WTC11 (cell line): Measurements from ENCODE around the gene PLXDC2.

Experiments used
- CTCF ChIP-seq: fragments of 200-600 bp; IDR thresholded peaks from 2 replicates; pipeline ENCODE4 v1.8.0; 2022; ENCODE audit warnings: antibody characterized with exemption
- ESRRA ChIP-seq: sonication (generic); formaldehyde crosslinking; IDR thresholded peaks from 2 replicates; pipeline ENCODE4 v1.8.1; 2022; ENCODE audit warnings: mild to moderate bottlenecking, missing genetic modification reagents, borderline replicate concordance
- ETV6 ChIP-seq: sonication (generic); formaldehyde crosslinking; IDR thresholded peaks from 2 replicates; pipeline ENCODE4 v1.8.1; 2022; ENCODE audit warnings: mild to moderate bottlenecking, missing genetic modification reagents
- MLX ChIP-seq: sonication (generic); formaldehyde crosslinking; IDR thresholded peaks from 2 replicates; pipeline ENCODE4 v1.8.1; 2023; ENCODE audit warnings: mild to moderate bottlenecking, missing genetic modification reagents, moderate library complexity
- NR1H2 ChIP-seq: sonication (generic); formaldehyde crosslinking; IDR thresholded peaks from 2 replicates; pipeline ENCODE4 v1.9.0; 2021; ENCODE audit warnings: mild to moderate bottlenecking, moderate library complexity, missing genetic modification reagents
- PRDM15 ChIP-seq: sonication (generic); formaldehyde crosslinking; IDR thresholded peaks from 2 replicates; pipeline ENCODE4 v1.8.0; 2022; ENCODE audit warnings: missing genetic modification reagents
- SMAD4 ChIP-seq: sonication (generic); formaldehyde crosslinking; IDR thresholded peaks from 2 replicates; pipeline ENCODE4 v1.8.0; 2022; ENCODE audit warnings: mild to moderate bottlenecking, missing genetic modification reagents
- USF2 ChIP-seq: sonication (generic); formaldehyde crosslinking; IDR thresholded peaks from 2 replicates; pipeline ENCODE4 v1.8.1; 2023; ENCODE audit warnings: mild to moderate bottlenecking, missing genetic modification reagents, moderate library complexity
- ZNF317 ChIP-seq: sonication (generic); formaldehyde crosslinking; IDR thresholded peaks from 2 replicates; pipeline ENCODE4 v1.8.1; 2023; ENCODE audit warnings: low read depth, mild to moderate bottlenecking, moderate library complexity, missing genetic modification reagents, borderline replicate concordance
- TF ChIP-seq, protein P1 (sequence below): sonication (generic); formaldehyde crosslinking; IDR thresholded peaks from 2 replicates; pipeline ENCODE4 v1.8.0; 2022; ENCODE audit warnings: mild to moderate bottlenecking, missing genetic modification reagents
- TF ChIP-seq, protein P2 (sequence below): sonication (generic); formaldehyde crosslinking; IDR thresholded peaks from 2 replicates; pipeline ENCODE4 v1.8.1; 2023; ENCODE audit warnings: mild to moderate bottlenecking, missing genetic modification reagents, borderline replicate concordance
- TF ChIP-seq, protein P3 (sequence below): sonication (generic); formaldehyde crosslinking; conservative IDR thresholded peaks from 2 replicates; pipeline ENCODE4 v1.8.1; 2022; ENCODE audit warnings: mild to moderate bottlenecking, missing genetic modification reagents
- TF ChIP-seq, protein P4 (sequence below): sonication (generic); formaldehyde crosslinking; IDR thresholded peaks from 2 replicates; pipeline ENCODE4 v1.8.0; 2023; ENCODE audit warnings: missing genetic modification reagents
- TF ChIP-seq, protein P5 (sequence below): sonication (generic); formaldehyde crosslinking; IDR thresholded peaks from 2 replicates; pipeline ENCODE4 v1.8.0; 2023; ENCODE audit warnings: mild to moderate bottlenecking, missing genetic modification reagents

GRCh38 chr10:19891429-19891828 is 75.2 kb downstream of the PLXDC2 start:
- TF ChIP-seq ESRRA (CRISPR knock-in tag) (no peak), CTCF (no peak), ZNF317 (CRISPR knock-in tag) (no peak), USF2 (CRISPR knock-in tag) (no peak), MLX (CRISPR knock-in tag) (no peak), ETV6 (no peak), SMAD4 (no peak), PRDM15 (CRISPR knock-in tag) (no peak), NR1H2 (CRISPR knock-in tag) (no peak)
- TF ChIP-seq, protein P1, sequence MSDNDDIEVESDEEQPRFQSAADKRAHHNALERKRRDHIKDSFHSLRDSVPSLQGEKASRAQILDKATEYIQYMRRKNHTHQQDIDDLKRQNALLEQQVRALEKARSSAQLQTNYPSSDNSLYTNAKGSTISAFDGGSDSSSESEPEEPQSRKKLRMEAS (CRISPR knock-in tag) = no peak
- TF ChIP-seq, protein P2, sequence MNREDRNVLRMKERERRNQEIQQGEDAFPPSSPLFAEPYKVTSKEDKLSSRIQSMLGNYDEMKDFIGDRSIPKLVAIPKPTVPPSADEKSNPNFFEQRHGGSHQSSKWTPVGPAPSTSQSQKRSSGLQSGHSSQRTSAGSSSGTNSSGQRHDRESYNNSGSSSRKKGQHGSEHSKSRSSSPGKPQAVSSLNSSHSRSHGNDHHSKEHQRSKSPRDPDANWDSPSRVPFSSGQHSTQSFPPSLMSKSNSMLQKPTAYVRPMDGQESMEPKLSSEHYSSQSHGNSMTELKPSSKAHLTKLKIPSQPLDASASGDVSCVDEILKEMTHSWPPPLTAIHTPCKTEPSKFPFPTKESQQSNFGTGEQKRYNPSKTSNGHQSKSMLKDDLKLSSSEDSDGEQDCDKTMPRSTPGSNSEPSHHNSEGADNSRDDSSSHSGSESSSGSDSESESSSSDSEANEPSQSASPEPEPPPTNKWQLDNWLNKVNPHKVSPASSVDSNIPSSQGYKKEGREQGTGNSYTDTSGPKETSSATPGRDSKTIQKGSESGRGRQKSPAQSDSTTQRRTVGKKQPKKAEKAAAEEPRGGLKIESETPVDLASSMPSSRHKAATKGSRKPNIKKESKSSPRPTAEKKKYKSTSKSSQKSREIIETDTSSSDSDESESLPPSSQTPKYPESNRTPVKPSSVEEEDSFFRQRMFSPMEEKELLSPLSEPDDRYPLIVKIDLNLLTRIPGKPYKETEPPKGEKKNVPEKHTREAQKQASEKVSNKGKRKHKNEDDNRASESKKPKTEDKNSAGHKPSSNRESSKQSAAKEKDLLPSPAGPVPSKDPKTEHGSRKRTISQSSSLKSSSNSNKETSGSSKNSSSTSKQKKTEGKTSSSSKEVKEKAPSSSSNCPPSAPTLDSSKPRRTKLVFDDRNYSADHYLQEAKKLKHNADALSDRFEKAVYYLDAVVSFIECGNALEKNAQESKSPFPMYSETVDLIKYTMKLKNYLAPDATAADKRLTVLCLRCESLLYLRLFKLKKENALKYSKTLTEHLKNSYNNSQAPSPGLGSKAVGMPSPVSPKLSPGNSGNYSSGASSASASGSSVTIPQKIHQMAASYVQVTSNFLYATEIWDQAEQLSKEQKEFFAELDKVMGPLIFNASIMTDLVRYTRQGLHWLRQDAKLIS (CRISPR knock-in tag) = no peak
- TF ChIP-seq, protein P3, sequence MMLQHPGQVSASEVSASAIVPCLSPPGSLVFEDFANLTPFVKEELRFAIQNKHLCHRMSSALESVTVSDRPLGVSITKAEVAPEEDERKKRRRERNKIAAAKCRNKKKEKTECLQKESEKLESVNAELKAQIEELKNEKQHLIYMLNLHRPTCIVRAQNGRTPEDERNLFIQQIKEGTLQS (CRISPR knock-in tag) = no peak
- TF ChIP-seq, protein P4, sequence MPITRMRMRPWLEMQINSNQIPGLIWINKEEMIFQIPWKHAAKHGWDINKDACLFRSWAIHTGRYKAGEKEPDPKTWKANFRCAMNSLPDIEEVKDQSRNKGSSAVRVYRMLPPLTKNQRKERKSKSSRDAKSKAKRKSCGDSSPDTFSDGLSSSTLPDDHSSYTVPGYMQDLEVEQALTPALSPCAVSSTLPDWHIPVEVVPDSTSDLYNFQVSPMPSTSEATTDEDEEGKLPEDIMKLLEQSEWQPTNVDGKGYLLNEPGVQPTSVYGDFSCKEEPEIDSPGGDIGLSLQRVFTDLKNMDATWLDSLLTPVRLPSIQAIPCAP (CRISPR knock-in tag) = no peak
- TF ChIP-seq, protein P5, sequence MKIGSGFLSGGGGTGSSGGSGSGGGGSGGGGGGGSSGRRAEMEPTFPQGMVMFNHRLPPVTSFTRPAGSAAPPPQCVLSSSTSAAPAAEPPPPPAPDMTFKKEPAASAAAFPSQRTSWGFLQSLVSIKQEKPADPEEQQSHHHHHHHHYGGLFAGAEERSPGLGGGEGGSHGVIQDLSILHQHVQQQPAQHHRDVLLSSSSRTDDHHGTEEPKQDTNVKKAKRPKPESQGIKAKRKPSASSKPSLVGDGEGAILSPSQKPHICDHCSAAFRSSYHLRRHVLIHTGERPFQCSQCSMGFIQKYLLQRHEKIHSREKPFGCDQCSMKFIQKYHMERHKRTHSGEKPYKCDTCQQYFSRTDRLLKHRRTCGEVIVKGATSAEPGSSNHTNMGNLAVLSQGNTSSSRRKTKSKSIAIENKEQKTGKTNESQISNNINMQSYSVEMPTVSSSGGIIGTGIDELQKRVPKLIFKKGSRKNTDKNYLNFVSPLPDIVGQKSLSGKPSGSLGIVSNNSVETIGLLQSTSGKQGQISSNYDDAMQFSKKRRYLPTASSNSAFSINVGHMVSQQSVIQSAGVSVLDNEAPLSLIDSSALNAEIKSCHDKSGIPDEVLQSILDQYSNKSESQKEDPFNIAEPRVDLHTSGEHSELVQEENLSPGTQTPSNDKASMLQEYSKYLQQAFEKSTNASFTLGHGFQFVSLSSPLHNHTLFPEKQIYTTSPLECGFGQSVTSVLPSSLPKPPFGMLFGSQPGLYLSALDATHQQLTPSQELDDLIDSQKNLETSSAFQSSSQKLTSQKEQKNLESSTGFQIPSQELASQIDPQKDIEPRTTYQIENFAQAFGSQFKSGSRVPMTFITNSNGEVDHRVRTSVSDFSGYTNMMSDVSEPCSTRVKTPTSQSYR = no peak
